HEK293 (cell line): ENCODE measurements around the gene RMND1.

ENCODE experiments used
- CTCF ChIA-PET: fragments of 350-600 bp; formaldehyde crosslinking; extraction: SDS; loops from one replicate; lab custom pipeline; 2021; ENCODE audit warnings: antibody characterized with exemption; lab: Yijun Ruan, JAX
- POLR2A ChIA-PET: fragments of 300-600 bp; formaldehyde crosslinking; extraction: SDS; loops from one replicate; lab custom pipeline; 2020; ENCODE audit warnings: antibody characterized with exemption, inconsistent platforms; lab: Yijun Ruan, JAX
- H3K27ac ChIP-seq: fragments of 200-500 bp; sonication (Bioruptor generic); 2 replicates; pipeline ENCODE4 v1.5.1; 2014; ENCODE audit warnings: low read depth, low read length, control low read depth, inconsistent platforms; ENCODE audit errors: extremely low read depth
- H3K36me3 ChIP-seq, 2 experiments: fragments of 200-500 bp in 1 of 2; sonication (Bioruptor generic) in 1 of 2; 1 replicate in 1 of 2; 2 replicates in 1 of 2; pipeline ENCODE4 v1.5.1; 2014 to 2017; ENCODE audit warnings: inconsistent platforms in 2 of 2, low read length in 2 of 2; ENCODE audit not compliant: control insufficient read depth in 2 of 2, insufficient read depth in 1 of 2
- H3K4me1 ChIP-seq: fragments of 200-500 bp; sonication (Bioruptor generic); 2 replicates; pipeline ENCODE4 v1.5.1; 2014; ENCODE audit warnings: mild to moderate bottlenecking, low read length, inconsistent platforms; ENCODE audit not compliant: control insufficient read depth, insufficient read depth
- H3K4me3 ChIP-seq: 2 replicates; pipeline ENCODE4 v1.5.1; 2011; ENCODE audit warnings: low read depth, mild to moderate bottlenecking, control low read depth, low read length, moderate library complexity
- H3K9me3 ChIP-seq: fragments of 200-500 bp; sonication (Bioruptor generic); 2 replicates; pipeline ENCODE4 v1.5.1; 2014; ENCODE audit warnings: low read depth, low read length, inconsistent platforms; ENCODE audit not compliant: control insufficient read depth, insufficient read depth
- CTCF ChIP-seq: fragments of 450-650 bp; formaldehyde crosslinking; IDR thresholded peaks from 2 replicates; pipeline ENCODE4 v1.5.1; 2016; ENCODE audit warnings: missing biosample characterization, missing genetic modification characterization
- KLF7 ChIP-seq: fragments of 450-650 bp; formaldehyde crosslinking; IDR thresholded peaks from 2 replicates; pipeline ENCODE4 v1.5.1; 2016; ENCODE audit warnings: missing biosample characterization, missing genetic modification characterization, borderline replicate concordance
- MZF1 ChIP-seq: fragments of 450-650 bp; formaldehyde crosslinking; IDR thresholded peaks from 2 replicates; pipeline ENCODE4 v1.5.1; 2017; ENCODE audit warnings: missing biosample characterization, missing genetic modification characterization, borderline replicate concordance
- TRIM28 ChIP-seq: IDR thresholded peaks from 2 replicates; pipeline ENCODE4 v1.6.1; 2011; ENCODE audit warnings: low read length, control low read depth, borderline replicate concordance
- ZBTB17 ChIP-seq: fragments of 450-650 bp; formaldehyde crosslinking; IDR thresholded peaks from 2 replicates; pipeline ENCODE4 v1.5.1; 2016; ENCODE audit warnings: missing biosample characterization, missing genetic modification characterization
- ZEB2 ChIP-seq: fragments of 450-650 bp; formaldehyde crosslinking; IDR thresholded peaks from 2 replicates; pipeline ENCODE4 v1.5.1; 2016; ENCODE audit warnings: missing biosample characterization, missing genetic modification characterization
- ZNF121 ChIP-seq: fragments of 450-650 bp; formaldehyde crosslinking; IDR thresholded peaks from 2 replicates; pipeline ENCODE4 v1.5.1; 2016; ENCODE audit warnings: missing biosample characterization, missing genetic modification characterization
- ZNF138 ChIP-seq: fragments of 450-650 bp; formaldehyde crosslinking; IDR thresholded peaks from 2 replicates; pipeline ENCODE4 v1.5.1; 2016; ENCODE audit warnings: missing biosample characterization, missing genetic modification characterization, borderline replicate concordance
- ZNF155 ChIP-seq: fragments of 450-650 bp; formaldehyde crosslinking; IDR thresholded peaks from 2 replicates; pipeline ENCODE4 v1.5.1; 2016; ENCODE audit warnings: missing biosample characterization, missing genetic modification characterization
- ZNF24 ChIP-seq: fragments of 450-650 bp; formaldehyde crosslinking; IDR thresholded peaks from 2 replicates; pipeline ENCODE4 v1.5.1; 2016; ENCODE audit warnings: missing biosample characterization, missing genetic modification characterization
- ZNF266 ChIP-seq: fragments of 450-650 bp; formaldehyde crosslinking; IDR thresholded peaks from 2 replicates; pipeline ENCODE4 v1.5.1; 2016; ENCODE audit warnings: missing biosample characterization, missing genetic modification characterization, low read depth
- ZNF398 ChIP-seq: fragments of 450-650 bp; formaldehyde crosslinking; IDR thresholded peaks from 2 replicates; pipeline ENCODE4 v1.5.1; 2017; ENCODE audit warnings: missing biosample characterization, missing genetic modification characterization
- ZNF629 ChIP-seq: fragments of 450-650 bp; formaldehyde crosslinking; IDR thresholded peaks from 2 replicates; pipeline ENCODE4 v1.5.1; 2017; ENCODE audit warnings: missing biosample characterization, missing genetic modification characterization
- ZNF677 ChIP-seq: fragments of 450-650 bp; IDR thresholded peaks from 2 replicates; pipeline ENCODE4 v1.5.0; 2018; ENCODE audit warnings: missing biosample characterization, mild to moderate bottlenecking, missing genetic modification characterization, moderate library complexity
- ZNF776 ChIP-seq: fragments of 450-650 bp; formaldehyde crosslinking; IDR thresholded peaks from 2 replicates; pipeline ENCODE4 v1.5.0; 2017; ENCODE audit warnings: missing biosample characterization, missing genetic modification characterization, borderline replicate concordance
- ZNF777 ChIP-seq: fragments of 450-650 bp; formaldehyde crosslinking; IDR thresholded peaks from 2 replicates; pipeline ENCODE4 v1.5.1; 2017; ENCODE audit warnings: missing biosample characterization, missing genetic modification characterization, borderline replicate concordance
- ZXDB ChIP-seq: fragments of 450-650 bp; formaldehyde crosslinking; IDR thresholded peaks from 2 replicates; pipeline ENCODE4 v1.5.1; 2016; ENCODE audit warnings: missing biosample characterization, missing genetic modification characterization

RMND1 gene

GRCh38 chr6:151441390-151442166 is 10.3 kb downstream of the RMND1 start (continued):
- TF ChIP-seq ZNF398 (tag by site-specific recombination): no peak
- TF ChIP-seq ZNF138 (tag by site-specific recombination): no peak
- TF ChIP-seq TRIM28: no peak

- H3K4me1 ChIP-seq: no peaks in the 10 kb centered on the region
- no peaks in the 10 kb centered on the region for H3K9me3 ChIP-seq
- H3K36me3 ChIP-seq: peaks cover 0 to 45% of the 10 kb centered on the region in 2 experiments; a peak in 2 of 3 replicates
- no peak for TF ChIP-seq KLF7 (tag by site-specific recombination)
- no peak for TF ChIP-seq ZNF629 (tag by site-specific recombination)
- no peak for TF ChIP-seq ZNF776 (tag by site-specific recombination)
- TF ChIP-seq ZEB2 (tag by site-specific recombination): no peak
- TF ChIP-seq ZNF266 (tag by site-specific recombination): no peak
- TF ChIP-seq ZNF24 (tag by site-specific recombination): no peak
- TF ChIP-seq ZNF155 (tag by site-specific recombination): no peak
- no peak for TF ChIP-seq ZNF677 (tag by site-specific recombination)
- TF ChIP-seq MZF1 (tag by site-specific recombination): no peak
- TF ChIP-seq ZXDB (tag by site-specific recombination): no peak
- TF ChIP-seq CTCF: no peak
- no peak for TF ChIP-seq ZNF777 (tag by site-specific recombination)
- ChIA-PET POLR2A (interaction anchor here (0.8 kb wide), 1 partner anchor 11 kb away, joined by 3 read pairs; no protein-coding TSS in a partner anchor), CTCF (interaction anchor here (0.7 to 1.6 kb wide), 4 partner anchors 17 to 618 kb away, joined by 3 to 6 read pairs (median 4); no protein-coding TSS in a partner anchor)
- H3K4me3 ChIP-seq: no peak overlapping the region
- H3K27ac ChIP-seq: no peak overlapping the region
These were observed 11.0 kb downstream of the RMND1 start for GRCh38 chr6:151440930-151441329.

GRCh38 chr6:151440498-151440897 is 11.4 kb downstream of the RMND1 start:
- H3K36me3 ChIP-seq: peaks cover 4 to 47% of the 10 kb centered on the region in 2 experiments; a peak in 2 of 3 replicates
- POLR2A ChIA-PET: interaction anchor here (0.8 kb wide), 1 partner anchor 11 kb away, joined by 3 read pairs; no protein-coding TSS in a partner anchor
- no peaks in the 10 kb centered on the region for H3K9me3 ChIP-seq
- no peaks in the 10 kb centered on the region for H3K4me1 ChIP-seq
- CTCF ChIA-PET: interaction anchor here (0.7 kb wide), 1 partner anchor 617 kb away, joined by 3 read pairs; no protein-coding TSS in a partner anchor
- TF ChIP-seq ZNF121 (no peak), ZBTB17 (peak; percentile 48)
- H3K4me3 ChIP-seq: no peak overlapping the region
- H3K27ac ChIP-seq: no peak overlapping the region
